Measurements from ENCODE around the gene CMKLR1. TPM values are rescaled to one million over a fixed set of nuclear protein-coding genes. Genes with fewer than 3 reads are reported as not detected.

Gene CMKLR1
- total and polyA plus RNA-seq, 2 donors (not counting 1 experiment from before 2014, with no cell fraction given): 0.82 TPM; not detected in 1

- no peak overlapping the region for H3K4me3 ChIP-seq (replicated peaks in 1 of 4; ENCODE audit: control extremely low read depth in 1 of 4, insufficient read depth in 1 of 4, low read depth in 3 of 4, low read length in 4 of 4)
- H3K36me3 ChIP-seq (ENCODE audit: control insufficient read depth, insufficient read depth, low read length): no peaks in the 10 kb centered on the region
- TF ChIP-seq, protein P1, sequence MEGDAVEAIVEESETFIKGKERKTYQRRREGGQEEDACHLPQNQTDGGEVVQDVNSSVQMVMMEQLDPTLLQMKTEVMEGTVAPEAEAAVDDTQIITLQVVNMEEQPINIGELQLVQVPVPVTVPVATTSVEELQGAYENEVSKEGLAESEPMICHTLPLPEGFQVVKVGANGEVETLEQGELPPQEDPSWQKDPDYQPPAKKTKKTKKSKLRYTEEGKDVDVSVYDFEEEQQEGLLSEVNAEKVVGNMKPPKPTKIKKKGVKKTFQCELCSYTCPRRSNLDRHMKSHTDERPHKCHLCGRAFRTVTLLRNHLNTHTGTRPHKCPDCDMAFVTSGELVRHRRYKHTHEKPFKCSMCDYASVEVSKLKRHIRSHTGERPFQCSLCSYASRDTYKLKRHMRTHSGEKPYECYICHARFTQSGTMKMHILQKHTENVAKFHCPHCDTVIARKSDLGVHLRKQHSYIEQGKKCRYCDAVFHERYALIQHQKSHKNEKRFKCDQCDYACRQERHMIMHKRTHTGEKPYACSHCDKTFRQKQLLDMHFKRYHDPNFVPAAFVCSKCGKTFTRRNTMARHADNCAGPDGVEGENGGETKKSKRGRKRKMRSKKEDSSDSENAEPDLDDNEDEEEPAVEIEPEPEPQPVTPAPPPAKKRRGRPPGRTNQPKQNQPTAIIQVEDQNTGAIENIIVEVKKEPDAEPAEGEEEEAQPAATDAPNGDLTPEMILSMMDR (conservative IDR thresholded peaks at IDR 0.05 in 1 of 2, IDR thresholded peaks at IDR 0.05 in 1 of 2; ENCODE audit: low read depth in 1 of 2, low read length in 2 of 2): no peak
- H3K27me3 ChIP-seq (ENCODE audit: control insufficient read depth, insufficient read depth, low read length): no peaks in the 10 kb centered on the region
- no peak overlapping the region for H3K9ac ChIP-seq (ENCODE audit: insufficient read depth, low read length)
- DNase-seq (ENCODE audit: low read depth in 2 of 2): no peak
- H3K27ac ChIP-seq (ENCODE audit: insufficient read depth, low read length): no peak overlapping the region
- no peaks in the 10 kb centered on the region for H3K79me2 ChIP-seq (ENCODE audit: control insufficient read depth, insufficient read depth, low read length)
- no peaks in the 10 kb centered on the region for H4K20me1 ChIP-seq (ENCODE audit: control insufficient read depth, extremely low read depth, insufficient read depth, low read length)
- H3K4me1 ChIP-seq (ENCODE audit: control insufficient read depth, extremely low read depth, insufficient read depth, low read length): no peaks in the 10 kb centered on the region
- H3K4me2 ChIP-seq (ENCODE audit: extremely low read depth, insufficient read depth, low read length): no peak overlapping the region
- H3K9me3 ChIP-seq (ENCODE audit: control insufficient read depth, insufficient read depth, low read depth, low read length): no peaks in the 10 kb centered on the region
- no peak overlapping the region for H2AFZ ChIP-seq (ENCODE audit: low read length)
Measured at GRCh38 chr12:108240027-108240785, 98.9 kb downstream of the CMKLR1 start.

- no peaks in the 10 kb centered on the region for H3K79me2 ChIP-seq (ENCODE audit: control insufficient read depth, insufficient read depth, low read length)
- H3K27ac ChIP-seq (ENCODE audit: insufficient read depth, low read length): no peak overlapping the region
- H2AFZ ChIP-seq (ENCODE audit: low read length): no peak overlapping the region
- no peaks in the 10 kb centered on the region for H3K27me3 ChIP-seq (ENCODE audit: control insufficient read depth, insufficient read depth, low read length)
- no peak for TF ChIP-seq EZH2 (IDR thresholded peaks at IDR 0.05; ENCODE audit: low read length, missing control alignments)
- TF ChIP-seq, protein P1 (conservative IDR thresholded peaks at IDR 0.05 in 1 of 2, IDR thresholded peaks at IDR 0.05 in 1 of 2; ENCODE audit: low read depth in 1 of 2, low read length in 2 of 2): no peak
- H3K9me3 ChIP-seq (ENCODE audit: control insufficient read depth, insufficient read depth, low read depth, low read length): no peaks in the 10 kb centered on the region
- no peaks in the 10 kb centered on the region for H4K20me1 ChIP-seq (ENCODE audit: control insufficient read depth, extremely low read depth, insufficient read depth, low read length)
- H3K4me2 ChIP-seq (ENCODE audit: extremely low read depth, insufficient read depth, low read length): no peak overlapping the region
- H3K9ac ChIP-seq (ENCODE audit: insufficient read depth, low read length): no peak overlapping the region
- no peak overlapping the region for H3K4me3 ChIP-seq (replicated peaks in 1 of 4; ENCODE audit: control extremely low read depth in 1 of 4, insufficient read depth in 1 of 4, low read depth in 3 of 4, low read length in 4 of 4)
- DNase-seq (ENCODE audit: low read depth in 2 of 2): no peak
- no peaks in the 10 kb centered on the region for H3K36me3 ChIP-seq (ENCODE audit: control insufficient read depth, insufficient read depth, low read length)
- H3K4me1 ChIP-seq (ENCODE audit: control insufficient read depth, extremely low read depth, insufficient read depth, low read length): no peaks in the 10 kb centered on the region
Measured at GRCh38 chr12:108239378-108239777, 99.7 kb downstream of the CMKLR1 start.

DNA sequence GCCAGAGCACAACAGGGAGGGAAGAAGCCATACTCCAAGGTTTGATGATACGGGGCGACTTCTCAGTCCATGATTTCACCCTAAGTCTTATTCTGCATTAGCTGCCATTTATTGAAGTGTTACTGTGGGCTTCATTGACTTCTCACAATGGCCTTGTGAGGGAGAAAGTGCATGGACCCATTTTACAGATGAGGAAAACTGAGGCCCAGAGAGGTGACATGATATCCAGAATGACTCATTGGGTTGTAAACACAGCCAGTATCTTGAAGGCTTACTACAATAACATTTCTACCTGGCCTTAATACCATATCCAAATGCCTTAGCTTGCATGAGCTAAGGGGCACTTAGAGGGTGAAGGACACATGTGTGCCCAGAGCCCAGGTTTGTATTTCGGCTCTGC is 100.6 kb downstream of the CMKLR1 start:
- no peak overlapping the region for H3K9ac ChIP-seq (ENCODE audit: insufficient read depth, low read length)
- TF ChIP-seq EZH2 (IDR thresholded peaks at IDR 0.05; ENCODE audit: low read length, missing control alignments): no peak
- TF ChIP-seq, protein P1 (conservative IDR thresholded peaks at IDR 0.05 in 1 of 2, IDR thresholded peaks at IDR 0.05 in 1 of 2; ENCODE audit: low read depth in 1 of 2, low read length in 2 of 2): no peak
- H4K20me1 ChIP-seq (ENCODE audit: control insufficient read depth, extremely low read depth, insufficient read depth, low read length): no peaks in the 10 kb centered on the region
- H3K27me3 ChIP-seq (ENCODE audit: control insufficient read depth, insufficient read depth, low read length): no peaks in the 10 kb centered on the region
- H3K27ac ChIP-seq (ENCODE audit: insufficient read depth, low read length): no peak overlapping the region
- H3K4me2 ChIP-seq (ENCODE audit: extremely low read depth, insufficient read depth, low read length): no peak overlapping the region
- no peaks in the 10 kb centered on the region for H3K9me3 ChIP-seq (ENCODE audit: control insufficient read depth, insufficient read depth, low read depth, low read length)
- DNase-seq (ENCODE audit: low read depth in 2 of 2): no peak
- H3K79me2 ChIP-seq (ENCODE audit: control insufficient read depth, insufficient read depth, low read length): no peaks in the 10 kb centered on the region
- H3K4me1 ChIP-seq (ENCODE audit: control insufficient read depth, extremely low read depth, insufficient read depth, low read length): no peaks in the 10 kb centered on the region
- no peak overlapping the region for H2AFZ ChIP-seq (ENCODE audit: low read length)
- H3K4me3 ChIP-seq (replicated peaks in 1 of 4; ENCODE audit: control extremely low read depth in 1 of 4, insufficient read depth in 1 of 4, low read depth in 3 of 4, low read length in 4 of 4): no peak overlapping the region
- H3K36me3 ChIP-seq (ENCODE audit: control insufficient read depth, insufficient read depth, low read length): no peaks in the 10 kb centered on the region

Other genes with a start within 250 kb of the CMKLR1 start
- gene WSCD2, start 210.0 kb downstream of the CMKLR1 start, total RNA-seq: under 0.01 TPM in 1 of 2 replicates, not detected in the other
- not detected in 2 replicates for gene WSCD2, start 210.0 kb downstream of the CMKLR1 start, polyA plus RNA-seq
- 8.2 and 8.6 TPM in 2 replicates for gene FICD, start 176.0 kb upstream of the CMKLR1 start, total RNA-seq
- 1.9 and 2.1 TPM in 2 replicates for gene FICD, start 176.0 kb upstream of the CMKLR1 start, polyA plus RNA-seq
- 62.1 and 157 TPM in 2 replicates for gene SART3, start 221.9 kb upstream of the CMKLR1 start, total RNA-seq
- 15.5 and 23.4 TPM in 2 replicates for gene SART3, start 221.9 kb upstream of the CMKLR1 start, polyA plus RNA-seq
- 226 and 313 TPM in 2 replicates for gene ISCU, start 223.3 kb upstream of the CMKLR1 start, total RNA-seq
- 127 and 137 TPM in 2 replicates for gene ISCU, start 223.3 kb upstream of the CMKLR1 start, polyA plus RNA-seq

Data from fibroblast of lung (primary cell).